Large intestine (tissue), 3 donors: ENCODE measurements around the gene FUT8. TPM values are rescaled to one million over a fixed set of nuclear protein-coding genes. Genes with fewer than 3 reads are reported as not detected.
A peak's percentile ranks its signal among the peaks of the same experiment; 100 is the strongest.

Experiments
- DNase-seq, 2 donors: peaks; one replicate each; pipeline versions ENCODE4 v3.0.0 to v3.0.0-alpha.2; 2013
- H3K27ac ChIP-seq: one replicate; pipeline ENCODE4 v1.5.1; 2013; ENCODE audit warnings: low read length
- H3K27me3 ChIP-seq: 2 replicates; pipeline ENCODE4 v1.6.1; 2013; ENCODE audit warnings: low read length; ENCODE audit not compliant: control insufficient read depth, insufficient read depth
- H3K36me3 ChIP-seq: 2 replicates; pipeline ENCODE4 v1.6.1; 2013; ENCODE audit warnings: low read length; ENCODE audit not compliant: control insufficient read depth, insufficient read depth
- H3K4me1 ChIP-seq: one replicate; pipeline ENCODE4 v1.6.1; 2013; ENCODE audit warnings: low read length; ENCODE audit not compliant: control insufficient read depth, insufficient read depth
- H3K4me3 ChIP-seq: one replicate; pipeline ENCODE4 v1.5.1; 2013; ENCODE audit warnings: low read length
- H3K9me3 ChIP-seq: one replicate; pipeline ENCODE4 v1.6.1; 2013; ENCODE audit warnings: mild to moderate bottlenecking, low read depth, low read length, moderate library complexity; ENCODE audit not compliant: control insufficient read depth
- WGBS: methylation state at CpG from one replicate; pipeline ENCODE4 v1.1.5; 2013; ENCODE audit warnings: low lambda C conversion rate; ENCODE audit not compliant: insufficient coverage; 5-methylcytosine and 5-hydroxymethylcytosine counted together
- polyA plus RNA-seq: library from polyadenylated mRNA; unstranded; fragments of 120-200 nt; gene quantifications from one replicate; pipeline ENCODE4 v1.2.1, GENCODE V29; 2013

The FUT8 gene
- polyA plus RNA-seq, 1 donor: 53.7 TPM

GRCh38 chr14:65750906-65751305 is 338.4 kb downstream of the FUT8 start:
- H3K27ac ChIP-seq: no peak overlapping the region
- no CpG with 5 or more reads among the region's 1 CpG for WGBS
- DNase-seq: no peak

GRCh38 chr14:65751510-65751909 is 339.0 kb downstream of the FUT8 start:
- 100% methylated on average over 1 of the region's 3 CpGs for WGBS
- no peaks in the 10 kb centered on the region for H3K36me3 ChIP-seq
- H3K4me3 ChIP-seq: no peak overlapping the region
- DNase-seq: no peak
- no peaks in the 10 kb centered on the region for H3K9me3 ChIP-seq
- no peaks in the 10 kb centered on the region for H3K27me3 ChIP-seq
- H3K27ac ChIP-seq: no peak overlapping the region
- H3K4me1 ChIP-seq: peaks cover 20% of the 10 kb centered on the region

More at GRCh38 chr14:65750906-65751305, 338.4 kb downstream of the FUT8 start:
- H3K27me3 ChIP-seq: no peaks in the 10 kb centered on the region
- H3K4me1 ChIP-seq: peaks cover 20% of the 10 kb centered on the region
- no peaks in the 10 kb centered on the region for H3K9me3 ChIP-seq
- H3K36me3 ChIP-seq: no peaks in the 10 kb centered on the region
- no peak overlapping the region for H3K4me3 ChIP-seq

GRCh38 chr14:65753061-65753460 is 340.5 kb downstream of the FUT8 start:
- Histone ChIP-seq H3K36me3 (no peaks in the 10 kb centered on the region), H3K4me3 (no peak overlapping the region), H3K9me3 (no peaks in the 10 kb centered on the region), H3K27ac (peak overlapping the region; percentile 78), H3K27me3 (no peaks in the 10 kb centered on the region), H3K4me1 (peaks cover 20% of the 10 kb centered on the region)
- peak; percentile 85 to 94 for DNase-seq
- 56% methylated on average over 2 of the region's 5 CpGs for WGBS

- no peak overlapping the region for H3K4me3 ChIP-seq
- no peak for DNase-seq
- H3K4me1 ChIP-seq: peaks cover 20% of the 10 kb centered on the region
- no CpG with 5 or more reads among the region's 6 CpGs for WGBS
- H3K27ac ChIP-seq: no peak overlapping the region
- H3K9me3 ChIP-seq: no peaks in the 10 kb centered on the region
- no peaks in the 10 kb centered on the region for H3K36me3 ChIP-seq
- no peaks in the 10 kb centered on the region for H3K27me3 ChIP-seq
These were observed 342.8 kb downstream of the FUT8 start for GRCh38 chr14:65755331-65755730.

GRCh38 chr14:65756880-65757279 is 344.4 kb downstream of the FUT8 start:
- no peak overlapping the region for H3K27ac ChIP-seq
- peaks cover 15% of the 10 kb centered on the region for H3K4me1 ChIP-seq
- WGBS: 100% methylated on average over 1 of the region's 3 CpGs
- DNase-seq: no peak
- H3K27me3 ChIP-seq: no peaks in the 10 kb centered on the region
- H3K4me3 ChIP-seq: no peak overlapping the region
- no peaks in the 10 kb centered on the region for H3K36me3 ChIP-seq
- H3K9me3 ChIP-seq: no peaks in the 10 kb centered on the region

- no CpG with 5 or more reads among the region's 2 CpGs for WGBS
These were observed 356.6 kb downstream of the FUT8 start for GRCh38 chr14:65769151-65769550.

GRCh38 chr14:65770681-65771080 is 358.2 kb downstream of the FUT8 start:
- WGBS: 80% methylated on average over 5 of the region's 5 CpGs
- Histone ChIP-seq H3K4me1 (peaks cover 33% of the 10 kb centered on the region), H3K27ac (no peak overlapping the region), H3K36me3 (no peaks in the 10 kb centered on the region), H3K9me3 (no peaks in the 10 kb centered on the region), H3K27me3 (no peaks in the 10 kb centered on the region), H3K4me3 (no peak overlapping the region)
- DNase-seq: no peak

More at GRCh38 chr14:65769151-65769550, 356.6 kb downstream of the FUT8 start:
- H3K4me3 ChIP-seq: no peak overlapping the region
- H3K36me3 ChIP-seq: no peaks in the 10 kb centered on the region
- no peaks in the 10 kb centered on the region for H3K27me3 ChIP-seq
- H3K9me3 ChIP-seq: no peaks in the 10 kb centered on the region
- H3K27ac ChIP-seq: no peak overlapping the region
- DNase-seq: no peak
- H3K4me1 ChIP-seq: peaks cover 29% of the 10 kb centered on the region

GRCh38 chr14:65771271-65771670 is 358.7 kb downstream of the FUT8 start:
- WGBS: 92% methylated on average over 2 of the region's 3 CpGs
- Histone ChIP-seq H3K4me3 (no peak overlapping the region), H3K36me3 (no peaks in the 10 kb centered on the region), H3K27me3 (no peaks in the 10 kb centered on the region), H3K27ac (peak overlapping the region; percentile 48), H3K4me1 (peaks cover 37% of the 10 kb centered on the region), H3K9me3 (no peaks in the 10 kb centered on the region)
- no peak for DNase-seq

GRCh38 chr14:65772466-65772865 is 359.9 kb downstream of the FUT8 start:
- no peaks in the 10 kb centered on the region for H3K9me3 ChIP-seq
- DNase-seq: peak in 1 of 2 donors; percentile 63
- no peaks in the 10 kb centered on the region for H3K27me3 ChIP-seq
- H3K36me3 ChIP-seq: no peaks in the 10 kb centered on the region
- peak overlapping the region; percentile 48 for H3K27ac ChIP-seq
- H3K4me1 ChIP-seq: peaks cover 37% of the 10 kb centered on the region
- H3K4me3 ChIP-seq: no peak overlapping the region
- WGBS: no CpG with 5 or more reads among the region's 8 CpGs

- peak overlapping the region; percentile 48 for H3K27ac ChIP-seq
- peak; percentile 47 to 81 for DNase-seq
- WGBS: 33% methylated on average over 1 of the region's 4 CpGs
These were observed 360.5 kb downstream of the FUT8 start for GRCh38 chr14:65772921-65773574.

GRCh38 chr14:65774041-65774440 is 361.5 kb downstream of the FUT8 start:
- Histone ChIP-seq H3K4me1 (peaks cover 37% of the 10 kb centered on the region), H3K9me3 (no peaks in the 10 kb centered on the region), H3K27ac (peak overlapping the region; percentile 48), H3K36me3 (no peaks in the 10 kb centered on the region), H3K4me3 (no peak overlapping the region), H3K27me3 (no peaks in the 10 kb centered on the region)
- no peak for DNase-seq
- 0% methylated on average over 1 of the region's 1 CpG for WGBS

More at GRCh38 chr14:65772921-65773574, 360.5 kb downstream of the FUT8 start:
- Histone ChIP-seq H3K36me3 (no peaks in the 10 kb centered on the region), H3K27me3 (no peaks in the 10 kb centered on the region), H3K4me1 (peaks cover 37% of the 10 kb centered on the region), H3K4me3 (no peak overlapping the region), H3K9me3 (no peaks in the 10 kb centered on the region)
